HG02623 (cell line): Measurements from ENCODE around the gene TWIST2.

Source experiments
- ATAC-seq: cut with Tn5 transposase; IDR thresholded peaks from one replicate; pipeline ENCODE4 v1.9.1; 2021; ENCODE audit warnings: moderate library complexity; ENCODE audit not compliant: unreplicated experiment

The TWIST2 gene

GRCh38 chr2:238872026-238872425 is 24.1 kb downstream of the TWIST2 start:
- no peak for ATAC-seq

- ATAC-seq: no peak
Measured at GRCh38 chr2:238872628-238873380, 24.9 kb downstream of the TWIST2 start.

- ATAC-seq: no peak
Measured at GRCh38 chr2:238873381-238873801, 25.5 kb downstream of the TWIST2 start.

- ATAC-seq: no peak
Measured at GRCh38 chr2:238873841-238874240, 26.0 kb downstream of the TWIST2 start.

GRCh38 chr2:238874330-238875050 is 26.6 kb downstream of the TWIST2 start:
- ATAC-seq: no peak

GRCh38 chr2:238875101-238875470 is 27.2 kb downstream of the TWIST2 start:
- no peak for ATAC-seq

- ATAC-seq: no peak
Measured at GRCh38 chr2:238875471-238876231, 27.8 kb downstream of the TWIST2 start.

GRCh38 chr2:238876232-238876630 is 28.3 kb downstream of the TWIST2 start:
- ATAC-seq: no peak

- ATAC-seq: no peak
Measured at GRCh38 chr2:238878051-238878735, 30.3 kb downstream of the TWIST2 start.

- no peak for ATAC-seq
Measured at GRCh38 chr2:238879043-238879442, 31.2 kb downstream of the TWIST2 start.

GRCh38 chr2:238879621-238880377 is 31.9 kb downstream of the TWIST2 start:
- no peak for ATAC-seq

GRCh38 chr2:238881353-238882081 is 33.6 kb downstream of the TWIST2 start:
- ATAC-seq: no peak

GRCh38 chr2:238882082-238882755 is 34.3 kb downstream of the TWIST2 start:
- ATAC-seq: no peak

- no peak for ATAC-seq
Measured at GRCh38 chr2:238883421-238883901, 35.6 kb downstream of the TWIST2 start.

- no peak for ATAC-seq
Measured at GRCh38 chr2:238884122-238884811, 36.4 kb downstream of the TWIST2 start.

GRCh38 chr2:238884812-238885408 is 37.0 kb downstream of the TWIST2 start:
- no peak for ATAC-seq

GRCh38 chr2:238886453-238887094 is 38.7 kb downstream of the TWIST2 start:
- no peak for ATAC-seq

- no peak for ATAC-seq
Measured at GRCh38 chr2:238887616-238888015, 39.7 kb downstream of the TWIST2 start.
